Kidney epithelial cell (primary cell): ENCODE data around the gene TMUB1. TPM values are rescaled to one million over a fixed set of nuclear protein-coding genes. Genes with fewer than 3 reads are reported as not detected.

Source experiments
- DNase-seq: peaks from one replicate; pipeline ENCODE4 v3.0.0-alpha.2; 2010; ENCODE audit warnings: low read depth
- H3K27me3 ChIP-seq: 2 replicates; pipeline ENCODE4 v1.6.0; 2011; ENCODE audit warnings: low read length; ENCODE audit not compliant: control insufficient read depth, insufficient read depth
- H3K36me3 ChIP-seq: 2 replicates; pipeline ENCODE4 v1.5.1; 2011; ENCODE audit warnings: low read length; ENCODE audit not compliant: control insufficient read depth, insufficient read depth
- H3K4me3 ChIP-seq: 2 replicates; pipeline ENCODE4 v1.5.1; 2011; ENCODE audit warnings: low read depth, mild to moderate bottlenecking, control low read depth, low read length
- total RNA-seq: library from RNA; depleted of rRNA; stranded (reverse); fragments of >200 nt; gene quantifications from 2 replicates; pipeline ENCODE4 v1.2.3, GENCODE V29; 2015
- TF ChIP-seq, protein P1 (sequence below): IDR thresholded peaks from 2 replicates; pipeline ENCODE4 v1.5.1; 2011; ENCODE audit warnings: mild to moderate bottlenecking, moderate library complexity, low read length, control low read depth, inconsistent platforms; ENCODE audit not compliant: insufficient read depth, poor library complexity, severe bottlenecking

TMUB1 gene
- total RNA-seq, 1 donor from 2014 or later = 46.3 TPM

GRCh38 chr7:151053096-151053495 is 30.2 kb downstream of the TMUB1 start:
- Histone ChIP-seq H3K36me3 (no peaks in the 10 kb centered on the region), H3K27me3 (peaks cover 31% of the 10 kb centered on the region), H3K4me3 (no peak overlapping the region)
- DNase-seq = no peak
- TF ChIP-seq, protein P1, sequence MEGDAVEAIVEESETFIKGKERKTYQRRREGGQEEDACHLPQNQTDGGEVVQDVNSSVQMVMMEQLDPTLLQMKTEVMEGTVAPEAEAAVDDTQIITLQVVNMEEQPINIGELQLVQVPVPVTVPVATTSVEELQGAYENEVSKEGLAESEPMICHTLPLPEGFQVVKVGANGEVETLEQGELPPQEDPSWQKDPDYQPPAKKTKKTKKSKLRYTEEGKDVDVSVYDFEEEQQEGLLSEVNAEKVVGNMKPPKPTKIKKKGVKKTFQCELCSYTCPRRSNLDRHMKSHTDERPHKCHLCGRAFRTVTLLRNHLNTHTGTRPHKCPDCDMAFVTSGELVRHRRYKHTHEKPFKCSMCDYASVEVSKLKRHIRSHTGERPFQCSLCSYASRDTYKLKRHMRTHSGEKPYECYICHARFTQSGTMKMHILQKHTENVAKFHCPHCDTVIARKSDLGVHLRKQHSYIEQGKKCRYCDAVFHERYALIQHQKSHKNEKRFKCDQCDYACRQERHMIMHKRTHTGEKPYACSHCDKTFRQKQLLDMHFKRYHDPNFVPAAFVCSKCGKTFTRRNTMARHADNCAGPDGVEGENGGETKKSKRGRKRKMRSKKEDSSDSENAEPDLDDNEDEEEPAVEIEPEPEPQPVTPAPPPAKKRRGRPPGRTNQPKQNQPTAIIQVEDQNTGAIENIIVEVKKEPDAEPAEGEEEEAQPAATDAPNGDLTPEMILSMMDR = no peak

DNA sequence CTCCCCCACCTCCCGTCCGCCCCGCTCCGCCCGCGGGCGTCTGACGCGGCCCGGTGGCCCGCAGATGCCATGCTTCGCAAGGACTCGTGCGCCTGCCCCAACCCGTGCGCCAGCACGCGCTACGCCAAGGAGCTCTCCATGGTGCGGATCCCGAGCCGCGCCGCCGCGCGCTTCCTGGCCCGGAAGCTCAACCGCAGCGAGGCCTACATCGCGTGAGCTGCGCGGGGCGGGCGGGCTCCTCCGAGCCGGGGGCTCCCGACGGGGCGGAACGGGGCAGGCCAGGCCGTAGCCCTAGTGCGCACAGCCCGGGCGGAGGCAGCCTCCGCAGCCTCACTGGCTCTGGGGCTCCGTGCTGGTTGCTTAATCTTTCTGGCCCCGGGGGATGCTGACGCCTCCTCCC is 32.2 kb downstream of the TMUB1 start:
- DNase-seq = no peak
- no peaks in the 10 kb centered on the region for H3K36me3 ChIP-seq
- TF ChIP-seq, protein P1 = no peak
- no peak overlapping the region for H3K4me3 ChIP-seq
- H3K27me3 ChIP-seq = peaks cover 32% of the 10 kb centered on the region

- Histone ChIP-seq H3K27me3 (peaks cover 32% of the 10 kb centered on the region), H3K4me3 (no peak overlapping the region), H3K36me3 (no peaks in the 10 kb centered on the region)
- DNase-seq = no peak
- TF ChIP-seq, protein P1 = no peak
These were observed 34.3 kb downstream of the TMUB1 start for GRCh38 chr7:151048911-151049463.

DNA sequence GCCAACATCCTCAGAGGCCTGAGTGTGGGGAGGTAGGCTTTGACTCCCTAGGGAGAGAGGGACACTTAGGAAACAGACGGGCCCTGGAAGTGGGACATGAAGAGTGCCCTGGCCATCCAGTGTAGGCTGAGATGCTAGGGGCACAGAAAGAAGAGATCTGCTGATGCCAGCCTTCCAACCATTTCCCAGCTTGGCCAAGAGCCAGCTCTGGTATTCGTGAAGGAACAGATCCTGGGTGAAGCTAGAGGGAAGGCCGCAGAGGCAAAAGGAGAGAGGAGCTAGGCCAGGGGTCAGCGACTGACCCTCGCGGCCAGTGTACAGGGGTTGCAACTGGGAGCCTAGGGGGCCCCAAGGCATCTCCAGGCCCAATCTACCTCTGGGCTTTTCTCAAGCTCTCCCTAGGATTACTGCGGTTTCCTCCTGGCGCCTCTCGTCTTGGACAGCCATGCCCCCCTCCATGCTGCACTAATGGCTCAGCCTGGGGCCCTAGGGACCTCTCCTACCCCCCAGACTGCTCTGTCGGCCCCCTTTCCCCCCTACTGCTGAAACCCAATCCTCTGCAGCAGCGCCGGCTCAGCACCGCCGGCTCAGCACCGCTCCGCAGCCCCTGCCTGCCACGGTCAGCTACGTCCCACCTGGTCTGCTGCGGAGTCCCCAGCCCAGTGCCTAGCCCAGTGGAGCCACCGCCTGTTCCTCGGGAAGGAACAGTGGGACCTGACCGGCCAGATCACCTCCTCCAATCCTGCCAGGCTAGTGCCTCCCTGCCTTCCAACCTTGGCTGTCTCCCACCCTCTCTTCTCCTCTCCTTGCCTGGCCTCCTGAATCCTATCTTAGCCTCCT is 35.1 kb downstream of the TMUB1 start, which contains the start of gene ASIC3:
Gene ASIC3, plus strand, starts transcription at position 556 of the 840 bp plus-strand sequence. CDS start 355 bp downstream, outside the sequence.
- Histone ChIP-seq H3K36me3 (no peaks in the 10 kb centered on the region), H3K27me3 (peaks cover 32% of the 10 kb centered on the region), H3K4me3 (no peak within 1 kb of the TSS)
- no peak for DNase-seq
- TF ChIP-seq, protein P1 = no peak

DNA sequence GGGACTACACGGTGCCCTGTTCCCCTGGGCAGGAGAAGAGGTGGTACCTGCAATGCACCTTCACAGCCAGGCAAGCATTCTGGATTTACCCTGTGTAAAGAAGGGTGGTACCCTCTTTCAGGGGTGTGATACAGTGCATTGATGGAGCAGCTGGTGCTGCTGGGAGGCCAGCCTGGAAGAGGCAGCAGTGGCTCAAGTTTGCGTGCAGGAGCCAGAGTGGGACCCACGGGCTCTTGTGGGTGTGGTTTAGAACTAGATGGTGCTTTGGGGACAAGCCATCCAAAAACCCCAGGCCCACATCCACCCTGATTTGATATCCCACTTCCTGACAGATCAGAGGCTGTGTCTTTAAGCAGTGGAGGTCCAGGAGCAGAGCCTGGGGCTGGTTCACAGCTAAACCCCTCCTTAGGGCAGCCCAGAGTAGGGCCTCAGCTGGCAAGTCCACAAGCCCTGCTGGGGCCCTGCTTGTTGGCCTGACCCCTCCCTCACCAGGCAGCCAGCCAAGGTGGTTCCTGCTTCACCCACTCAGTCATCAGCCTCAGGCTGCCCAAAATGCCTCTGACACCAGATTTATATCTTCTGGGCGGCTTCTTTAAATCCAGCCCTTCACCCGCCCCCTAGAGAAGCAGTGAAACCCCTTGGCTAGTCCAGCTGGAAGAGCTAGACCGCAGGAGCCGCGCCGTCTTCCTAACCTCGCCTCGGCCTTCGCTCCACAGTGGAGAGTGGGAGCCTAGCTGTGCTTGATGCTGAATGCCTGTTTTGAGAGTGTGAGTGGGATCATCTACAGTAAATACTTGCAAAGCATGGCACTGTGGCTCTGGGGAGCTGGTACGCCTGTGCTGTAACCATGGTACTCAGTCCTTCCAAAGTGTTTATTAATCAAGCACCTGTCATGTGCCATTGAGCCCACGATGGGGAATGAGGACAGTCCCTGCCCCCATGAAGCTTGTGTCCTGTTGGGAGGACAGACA is 36.4 kb downstream of the TMUB1 start:
- TF ChIP-seq, protein P1 = no peak
- H3K4me3 ChIP-seq = no peak overlapping the region
- DNase-seq = no peak
- H3K27me3 ChIP-seq = peaks cover 32% of the 10 kb centered on the region
- H3K36me3 ChIP-seq = no peaks in the 10 kb centered on the region
